Nephron progenitor cell (in vitro differentiated cells): ENCODE results near the gene HP1BP3.

ENCODE experiments used
- DNase-seq: peaks from one replicate; pipeline ENCODE4 v3.0.0; 2021
- H3K27ac Mint-ChIP-seq: 2 replicates; pipeline ENCODE4 v1.8.0; 2021; ENCODE audit warnings: mild to moderate bottlenecking, moderate library complexity, mixed read lengths
- H3K27me3 Mint-ChIP-seq: 2 replicates; pipeline ENCODE4 v1.8.0; 2021; ENCODE audit warnings: mild to moderate bottlenecking, low read depth, mixed read lengths; ENCODE audit not compliant: poor library complexity
- H3K36me3 Mint-ChIP-seq: 2 replicates; pipeline ENCODE4 v1.8.0; 2021; ENCODE audit warnings: low read depth, mixed read lengths
- H3K4me1 Mint-ChIP-seq: 2 replicates; pipeline ENCODE4 v1.8.0; 2021; ENCODE audit warnings: mixed read lengths
- H3K4me3 Mint-ChIP-seq: 2 replicates; pipeline ENCODE4 v1.8.0; 2021; ENCODE audit warnings: mild to moderate bottlenecking, moderate library complexity, mixed read lengths
- H3K9me3 Mint-ChIP-seq: 2 replicates; pipeline ENCODE4 v1.8.0; 2021; ENCODE audit warnings: mild to moderate bottlenecking, moderate library complexity, mixed read lengths
- TF ChIP-seq, protein P1 (sequence below): fragments of 200-600 bp; sonication (generic); IDR thresholded peaks from 2 replicates; pipeline ENCODE4 v1.5.0; 2021; ENCODE audit warnings: antibody characterized with exemption

The HP1BP3 gene

DNA sequence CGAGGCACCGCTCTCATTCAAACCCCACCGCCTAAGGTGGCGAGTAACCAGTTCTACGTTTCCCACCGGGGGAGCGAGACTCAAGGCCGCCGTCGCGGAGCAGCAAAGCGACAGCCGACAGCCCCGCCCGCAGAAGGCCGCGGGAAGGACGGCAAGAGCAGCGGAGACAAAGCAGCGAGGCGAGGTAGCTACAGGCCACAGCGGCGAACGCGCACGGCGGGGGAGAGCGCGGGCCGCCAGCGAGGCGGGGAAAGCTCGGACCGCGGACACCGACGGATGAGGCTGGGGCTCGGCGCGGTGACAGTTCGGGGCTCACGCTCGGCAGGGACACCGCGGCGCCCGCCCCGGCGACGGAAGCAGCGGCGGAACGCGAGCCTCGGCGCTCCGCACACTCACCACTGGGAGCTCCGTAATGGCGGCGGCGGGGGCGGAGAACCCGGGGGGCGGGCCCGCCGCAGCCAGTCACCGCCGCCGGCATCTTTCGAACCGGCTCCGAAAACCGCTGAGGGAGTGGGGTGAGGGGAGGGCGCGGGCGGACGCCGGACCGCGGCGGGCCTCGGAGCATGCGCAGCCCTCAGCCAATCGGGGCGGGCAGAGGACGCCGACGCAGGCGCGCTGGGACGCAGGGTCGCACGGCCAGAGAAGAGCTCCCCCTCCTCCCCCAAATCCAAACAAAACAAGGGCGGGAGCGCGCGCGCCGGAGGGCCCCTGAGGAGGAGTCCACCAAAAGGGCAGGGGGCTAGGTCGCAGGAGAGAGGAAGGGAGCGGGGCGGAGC is 666 bp downstream of the HP1BP3 start:
- Mint-ChIP-seq H3K27ac (peak overlapping the region; percentile 100), H3K4me1 (peaks cover 39% of the 10 kb centered on the region), H3K9me3 (no peaks in the 10 kb centered on the region), H3K4me3 (peak overlapping the region; percentile 100), H3K27me3 (peaks cover 4% of the 10 kb centered on the region), H3K36me3 (no peaks in the 10 kb centered on the region)
- peak; percentile 98 for DNase-seq
- TF ChIP-seq, protein P1, sequence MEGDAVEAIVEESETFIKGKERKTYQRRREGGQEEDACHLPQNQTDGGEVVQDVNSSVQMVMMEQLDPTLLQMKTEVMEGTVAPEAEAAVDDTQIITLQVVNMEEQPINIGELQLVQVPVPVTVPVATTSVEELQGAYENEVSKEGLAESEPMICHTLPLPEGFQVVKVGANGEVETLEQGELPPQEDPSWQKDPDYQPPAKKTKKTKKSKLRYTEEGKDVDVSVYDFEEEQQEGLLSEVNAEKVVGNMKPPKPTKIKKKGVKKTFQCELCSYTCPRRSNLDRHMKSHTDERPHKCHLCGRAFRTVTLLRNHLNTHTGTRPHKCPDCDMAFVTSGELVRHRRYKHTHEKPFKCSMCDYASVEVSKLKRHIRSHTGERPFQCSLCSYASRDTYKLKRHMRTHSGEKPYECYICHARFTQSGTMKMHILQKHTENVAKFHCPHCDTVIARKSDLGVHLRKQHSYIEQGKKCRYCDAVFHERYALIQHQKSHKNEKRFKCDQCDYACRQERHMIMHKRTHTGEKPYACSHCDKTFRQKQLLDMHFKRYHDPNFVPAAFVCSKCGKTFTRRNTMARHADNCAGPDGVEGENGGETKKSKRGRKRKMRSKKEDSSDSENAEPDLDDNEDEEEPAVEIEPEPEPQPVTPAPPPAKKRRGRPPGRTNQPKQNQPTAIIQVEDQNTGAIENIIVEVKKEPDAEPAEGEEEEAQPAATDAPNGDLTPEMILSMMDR = no peak

DNA sequence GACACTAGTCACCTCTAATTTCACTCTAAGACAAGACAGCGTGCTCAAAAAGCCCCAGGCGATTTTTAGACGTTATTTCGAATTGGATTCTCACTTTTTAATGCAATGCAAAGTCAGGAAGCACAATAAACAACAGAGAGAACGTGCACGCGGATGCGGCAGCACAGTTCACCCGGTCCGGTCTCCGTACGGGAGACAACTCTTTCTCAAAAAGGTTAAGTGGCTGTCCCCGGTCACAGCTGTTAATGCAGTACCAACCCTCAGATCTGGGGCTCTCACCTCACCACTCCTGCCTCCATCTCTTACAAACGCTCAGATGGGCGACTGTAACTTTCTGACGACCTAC is 1.2 kb downstream of the HP1BP3 start:
- peaks cover 44% of the 10 kb centered on the region for H3K4me1 Mint-ChIP-seq
- DNase-seq = no peak
- H3K9me3 Mint-ChIP-seq = no peaks in the 10 kb centered on the region
- peaks cover 5% of the 10 kb centered on the region for H3K36me3 Mint-ChIP-seq
- TF ChIP-seq, protein P1 = no peak
- peaks cover 4% of the 10 kb centered on the region for H3K27me3 Mint-ChIP-seq
- peak overlapping the region; percentile 100 for H3K4me3 Mint-ChIP-seq
- peak overlapping the region; percentile 100 for H3K27ac Mint-ChIP-seq

DNA sequence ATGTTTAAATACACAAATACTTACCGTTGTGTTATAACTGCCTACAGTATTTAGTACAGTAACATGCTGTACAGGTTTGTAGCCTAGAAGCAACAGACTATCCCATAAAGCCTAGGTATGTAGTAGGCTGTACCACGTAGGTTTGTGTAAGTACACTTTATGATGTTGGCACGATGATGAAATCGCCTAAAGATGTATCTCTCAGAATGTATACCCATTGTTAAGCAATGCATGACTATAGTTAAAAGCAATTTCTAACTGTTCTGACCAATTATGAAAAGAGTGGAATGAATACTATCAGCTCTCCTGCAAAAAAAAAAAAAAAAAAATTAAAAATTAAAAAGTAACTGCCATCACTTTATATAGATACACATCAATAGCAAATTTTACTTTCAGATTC is 11.4 kb downstream of the HP1BP3 start:
- Mint-ChIP-seq H3K4me3 (no peak overlapping the region), H3K9me3 (no peaks in the 10 kb centered on the region), H3K27ac (no peak overlapping the region), H3K4me1 (peaks cover 6% of the 10 kb centered on the region), H3K36me3 (peaks cover 70% of the 10 kb centered on the region), H3K27me3 (no peaks in the 10 kb centered on the region)
- TF ChIP-seq, protein P1 = no peak
- DNase-seq = no peak

DNA sequence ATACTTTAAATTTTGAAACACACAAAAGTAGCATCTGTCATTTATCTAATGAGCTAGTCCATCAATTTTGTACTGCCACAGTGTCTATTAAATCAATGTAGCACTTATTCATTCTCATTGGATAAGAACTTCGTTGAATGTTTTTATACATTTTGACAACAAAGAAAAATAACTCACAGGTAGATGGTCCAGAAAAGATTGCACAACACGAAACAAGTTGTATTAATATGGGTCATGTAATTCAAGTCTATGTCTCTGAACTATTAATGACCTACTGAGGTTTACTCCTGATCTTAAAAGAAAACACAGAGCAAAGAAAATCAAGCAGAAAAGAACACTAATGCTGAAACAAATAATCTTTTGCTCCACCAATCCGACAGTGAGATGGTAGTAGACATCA is 15.3 kb downstream of the HP1BP3 start:
- Mint-ChIP-seq H3K4me3 (no peak overlapping the region), H3K27ac (no peak overlapping the region), H3K4me1 (no peaks in the 10 kb centered on the region), H3K27me3 (no peaks in the 10 kb centered on the region), H3K36me3 (peaks cover 68% of the 10 kb centered on the region), H3K9me3 (no peaks in the 10 kb centered on the region)
- TF ChIP-seq, protein P1 = no peak
- DNase-seq = no peak

DNA sequence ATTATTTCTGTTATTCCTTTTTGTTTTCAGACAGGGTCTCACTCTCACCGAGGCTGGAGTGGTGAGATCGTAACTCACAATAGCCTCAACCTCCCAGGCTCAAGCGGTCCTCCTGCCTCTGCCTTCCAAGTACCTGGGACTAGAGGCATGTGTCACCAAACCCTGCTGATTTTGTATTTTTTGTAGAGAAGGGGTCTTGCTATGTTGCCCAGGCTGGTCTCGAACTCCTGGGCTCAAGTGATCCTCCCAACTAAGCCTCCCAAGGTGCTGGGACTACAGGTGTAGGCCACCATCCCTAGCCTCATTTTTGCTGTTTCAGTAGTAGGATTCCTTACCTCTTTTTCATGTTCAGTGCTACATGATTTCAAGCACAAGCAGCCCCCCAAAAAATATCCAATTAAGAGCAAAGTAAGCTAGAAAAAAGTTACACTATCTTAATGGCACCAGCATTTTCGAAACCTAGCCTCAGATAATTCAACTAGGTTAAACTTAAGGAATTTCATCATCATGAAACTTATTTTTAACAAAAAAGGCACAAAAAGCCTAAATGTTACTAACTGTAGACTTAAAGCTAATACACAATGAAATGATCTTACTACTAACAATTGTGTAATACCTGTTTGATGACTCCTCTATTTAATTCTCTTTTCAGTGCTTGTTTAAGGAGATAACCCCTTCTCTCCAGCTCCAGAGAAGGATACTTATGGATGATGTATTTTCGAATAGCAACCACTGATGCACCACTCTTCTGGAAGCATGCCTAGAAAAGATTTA is 16.6 kb downstream of the HP1BP3 start:
- Mint-ChIP-seq H3K4me3 (no peak overlapping the region), H3K4me1 (no peaks in the 10 kb centered on the region), H3K9me3 (no peaks in the 10 kb centered on the region), H3K27me3 (no peaks in the 10 kb centered on the region), H3K36me3 (peaks cover 71% of the 10 kb centered on the region), H3K27ac (no peak overlapping the region)
- DNase-seq = no peak
- TF ChIP-seq, protein P1 = no peak
